OCI-LY7 (cell line): ENCODE results near the gene LHX6.

Experiments
- CTCF ChIP-seq: fragments of 200-600 bp; sonication (generic); conservative IDR thresholded peaks from 2 replicates; pipeline ENCODE4 v1.5.1; 2014; ENCODE audit warnings: mild to moderate bottlenecking, antibody characterized with exemption, low read length, moderate library complexity, mixed read lengths
- EZH2phosphoT487 ChIP-seq: fragments of 200-600 bp; sonication (generic); IDR thresholded peaks from 2 replicates; pipeline ENCODE4 v1.6.1; 2018; ENCODE audit warnings: low read depth, borderline replicate concordance, mild to moderate bottlenecking, mixed run types, antibody characterized with exemption, low read length, moderate library complexity, mixed read lengths

GRCh38 chr9:122254761-122255160 lies 26.0 kb upstream of the LHX6 start:
- TF ChIP-seq CTCF, result no peak
- TF ChIP-seq EZH2phosphoT487, result no peak
